ENCODE measurements around the gene AKAP13.
A peak's percentile ranks its signal among the peaks of the same experiment; 100 is the strongest.

AKAP13 gene

GRCh38 chr15:85609492-85609891 lies 229.1 kb downstream of the AKAP13 start:
- no peak for DNase-seq (ENCODE audit: low read depth)
- TF ChIP-seq, protein P1, sequence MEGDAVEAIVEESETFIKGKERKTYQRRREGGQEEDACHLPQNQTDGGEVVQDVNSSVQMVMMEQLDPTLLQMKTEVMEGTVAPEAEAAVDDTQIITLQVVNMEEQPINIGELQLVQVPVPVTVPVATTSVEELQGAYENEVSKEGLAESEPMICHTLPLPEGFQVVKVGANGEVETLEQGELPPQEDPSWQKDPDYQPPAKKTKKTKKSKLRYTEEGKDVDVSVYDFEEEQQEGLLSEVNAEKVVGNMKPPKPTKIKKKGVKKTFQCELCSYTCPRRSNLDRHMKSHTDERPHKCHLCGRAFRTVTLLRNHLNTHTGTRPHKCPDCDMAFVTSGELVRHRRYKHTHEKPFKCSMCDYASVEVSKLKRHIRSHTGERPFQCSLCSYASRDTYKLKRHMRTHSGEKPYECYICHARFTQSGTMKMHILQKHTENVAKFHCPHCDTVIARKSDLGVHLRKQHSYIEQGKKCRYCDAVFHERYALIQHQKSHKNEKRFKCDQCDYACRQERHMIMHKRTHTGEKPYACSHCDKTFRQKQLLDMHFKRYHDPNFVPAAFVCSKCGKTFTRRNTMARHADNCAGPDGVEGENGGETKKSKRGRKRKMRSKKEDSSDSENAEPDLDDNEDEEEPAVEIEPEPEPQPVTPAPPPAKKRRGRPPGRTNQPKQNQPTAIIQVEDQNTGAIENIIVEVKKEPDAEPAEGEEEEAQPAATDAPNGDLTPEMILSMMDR (IDR thresholded peaks at IDR 0.05; ENCODE audit: low read depth, low read length, missing control alignments), result no peak
- no peak overlapping the region for H3K4me3 ChIP-seq (ENCODE audit: low read depth, low read length)
- in situ Hi-C loops (cut with HindIII; ENCODE audit: low sequenced_read_pairs), result no loop called here

DNA sequence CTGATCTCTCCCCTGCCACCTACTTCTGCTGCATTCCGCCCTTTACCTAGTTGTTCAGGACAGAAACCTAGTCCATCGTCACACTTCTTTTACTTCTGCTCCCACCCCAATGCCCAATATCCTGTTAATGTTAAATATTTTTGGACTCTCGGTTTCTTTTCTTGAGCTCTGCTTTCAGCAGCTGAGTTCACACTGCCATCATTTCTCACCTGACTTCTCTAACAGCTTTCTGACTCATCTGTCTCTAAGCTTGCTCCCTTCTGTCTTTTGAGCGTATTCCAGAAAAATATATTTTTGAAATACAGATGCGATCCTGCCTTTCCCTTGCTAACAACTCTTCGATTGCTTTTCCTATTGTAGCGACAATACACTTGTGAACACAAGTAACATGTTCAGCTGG lies 231.0 kb downstream of the AKAP13 start:
- TF ChIP-seq, protein P1 (IDR thresholded peaks at IDR 0.05; ENCODE audit: low read depth, low read length, missing control alignments), result no peak
- no peak for DNase-seq (ENCODE audit: low read depth)
- H3K4me3 ChIP-seq (ENCODE audit: low read depth, low read length), result no peak overlapping the region
- in situ Hi-C loops (cut with HindIII; ENCODE audit: low sequenced_read_pairs), result no loop called here

- in situ Hi-C loops (cut with HindIII; ENCODE audit: low sequenced_read_pairs), result no loop called here
- no peak overlapping the region for H3K4me3 ChIP-seq (ENCODE audit: low read depth, low read length)
- TF ChIP-seq, protein P1 (IDR thresholded peaks at IDR 0.05; ENCODE audit: low read depth, low read length, missing control alignments), result no peak
- DNase-seq (ENCODE audit: low read depth), result no peak
Observed at GRCh38 chr15:85614059-85614458, 233.7 kb downstream of the AKAP13 start.

- H3K4me3 ChIP-seq (ENCODE audit: low read depth, low read length), result no peak overlapping the region
- DNase-seq (ENCODE audit: low read depth), result no peak
- in situ Hi-C loops (cut with HindIII; ENCODE audit: low sequenced_read_pairs), result no loop called here
- TF ChIP-seq, protein P1 (IDR thresholded peaks at IDR 0.05; ENCODE audit: low read depth, low read length, missing control alignments), result peak; percentile 70
Observed at GRCh38 chr15:85615930-85616329, 235.5 kb downstream of the AKAP13 start.

- in situ Hi-C loops (cut with HindIII; ENCODE audit: low sequenced_read_pairs), result no loop called here
- no peak overlapping the region for H3K4me3 ChIP-seq (ENCODE audit: low read depth, low read length)
- no peak for DNase-seq (ENCODE audit: low read depth)
- TF ChIP-seq, protein P1 (IDR thresholded peaks at IDR 0.05; ENCODE audit: low read depth, low read length, missing control alignments), result no peak
Observed at GRCh38 chr15:85616549-85617110, 236.2 kb downstream of the AKAP13 start.

GRCh38 chr15:85618228-85618505 lies 237.8 kb downstream of the AKAP13 start:
- TF ChIP-seq, protein P1 (IDR thresholded peaks at IDR 0.05; ENCODE audit: low read depth, low read length, missing control alignments), result no peak
- no peak overlapping the region for H3K4me3 ChIP-seq (ENCODE audit: low read depth, low read length)
- in situ Hi-C loops (cut with HindIII; ENCODE audit: low sequenced_read_pairs), result no loop called here
- no peak for DNase-seq (ENCODE audit: low read depth)
